ENCODE measurements around the gene RPTOR. TPM values are rescaled to one million over a fixed set of nuclear protein-coding genes. Genes with fewer than 3 reads are reported as not detected.
A peak's percentile ranks its signal among the peaks of the same experiment; 100 is the strongest.

The RPTOR gene
- total and polyA plus RNA-seq, 2 experiments from 2014 or later: 6.6 to 16.1 TPM

GRCh38 chr17:80969030-80969673 lies 424.5 kb downstream of the RPTOR start:
- Histone ChIP-seq H3K9me3 (ENCODE audit: low read depth) (no peaks in the 10 kb centered on the region), H3K27me3 (replicated peaks; ENCODE audit: insufficient read depth) (0 out of 2 replicates have a peak, but pooled peaks cover 5% of the 10 kb centered on the region), H3K9ac (no peak overlapping the region), H3K36me3 (ENCODE audit: low read depth) (no peaks in the 10 kb centered on the region), H3K27ac (no peak overlapping the region), H3K4me3 (no peak overlapping the region), H3K4me1 (ENCODE audit: insufficient read depth) (no peaks in the 10 kb centered on the region), H2AFZ (no peak overlapping the region), H3K4me2 (ENCODE audit: unreplicated experiment) (no peak overlapping the region), H3K79me2 (ENCODE audit: insufficient read depth) (no peaks in the 10 kb centered on the region), H3K9me2 (ENCODE audit: insufficient read depth) (no peaks in the 10 kb centered on the region), H3F3A (ENCODE audit: insufficient read depth) (no peaks in the 10 kb centered on the region), H4K20me1 (ENCODE audit: insufficient read depth) (no peaks in the 10 kb centered on the region)
- in situ Hi-C loops (cut with MboI): no loop called here
- 28 to 52% methylated on average over 10 to 17 of the region's 20 CpGs for WGBS, 2 experiments (ENCODE audit: low coverage in 1 of 2, low lambda C conversion rate in 2 of 2, missing lambda C conversion rate in 2 of 2)
- DNase-seq: no peak
- no peak for TF ChIP-seq EZH2 (IDR thresholded peaks at IDR 0.05; ENCODE audit: insufficient read depth, poor library complexity, severe bottlenecking)
- no peak for TF ChIP-seq EZH2phosphoT487 (IDR thresholded peaks at IDR 0.05; ENCODE audit: insufficient read depth, low read depth)

- in situ Hi-C loops (cut with MboI): loop anchor here (5.0 kb wide), 1 partner anchor 537 kb away; no protein-coding TSS in a partner anchor
- Histone ChIP-seq H4K20me1 (ENCODE audit: insufficient read depth) (no peaks in the 10 kb centered on the region), H3F3A (ENCODE audit: insufficient read depth) (no peaks in the 10 kb centered on the region), H3K4me1 (ENCODE audit: insufficient read depth) (no peaks in the 10 kb centered on the region), H3K79me2 (ENCODE audit: insufficient read depth) (no peaks in the 10 kb centered on the region), H3K4me2 (ENCODE audit: unreplicated experiment) (no peak overlapping the region), H3K27ac (no peak overlapping the region), H3K4me3 (no peak overlapping the region), H3K9ac (no peak overlapping the region), H2AFZ (no peak overlapping the region), H3K9me3 (ENCODE audit: low read depth) (no peaks in the 10 kb centered on the region), H3K27me3 (replicated peaks; ENCODE audit: insufficient read depth) (0 out of 2 replicates have a peak, but pooled peaks cover 5% of the 10 kb centered on the region), H3K9me2 (ENCODE audit: insufficient read depth) (no peaks in the 10 kb centered on the region), H3K36me3 (ENCODE audit: low read depth) (no peaks in the 10 kb centered on the region)
- no peak for TF ChIP-seq EZH2phosphoT487 (IDR thresholded peaks at IDR 0.05; ENCODE audit: insufficient read depth, low read depth)
- TF ChIP-seq EZH2 (IDR thresholded peaks at IDR 0.05; ENCODE audit: insufficient read depth, poor library complexity, severe bottlenecking): no peak
- WGBS, 2 experiments (ENCODE audit: low coverage in 1 of 2, low lambda C conversion rate in 2 of 2, missing lambda C conversion rate in 2 of 2): 74 to 79% methylated on average over 10 of the region's 10 CpGs
- DNase-seq: no peak
Observed at GRCh38 chr17:80969674-80970043, 425.0 kb downstream of the RPTOR start.

- H3K36me3 ChIP-seq (ENCODE audit: low read depth): no peaks in the 10 kb centered on the region
- H3F3A ChIP-seq (ENCODE audit: insufficient read depth): no peaks in the 10 kb centered on the region
- in situ Hi-C loops (cut with MboI): loop anchor here (5.0 kb wide), 1 partner anchor 538 kb away; no protein-coding TSS in a partner anchor
- H3K27me3 ChIP-seq (replicated peaks; ENCODE audit: insufficient read depth): 0 out of 2 replicates have a peak, but pooled peaks cover 5% of the 10 kb centered on the region
- no peak overlapping the region for H3K9ac ChIP-seq
- DNase-seq: peak; percentile 46
- no peak overlapping the region for H3K27ac ChIP-seq
- no peak for TF ChIP-seq EZH2phosphoT487 (IDR thresholded peaks at IDR 0.05; ENCODE audit: insufficient read depth, low read depth)
- TF ChIP-seq EZH2 (IDR thresholded peaks at IDR 0.05; ENCODE audit: insufficient read depth, poor library complexity, severe bottlenecking): no peak
- no peaks in the 10 kb centered on the region for H3K79me2 ChIP-seq (ENCODE audit: insufficient read depth)
- H4K20me1 ChIP-seq (ENCODE audit: insufficient read depth): no peaks in the 10 kb centered on the region
- H3K9me2 ChIP-seq (ENCODE audit: insufficient read depth): no peaks in the 10 kb centered on the region
- WGBS, 2 experiments (ENCODE audit: low coverage in 1 of 2, low lambda C conversion rate in 2 of 2, missing lambda C conversion rate in 2 of 2): 55 to 65% methylated on average over 13 to 19 of the region's 20 CpGs
- no peaks in the 10 kb centered on the region for H3K9me3 ChIP-seq (ENCODE audit: low read depth)
- H3K4me1 ChIP-seq (ENCODE audit: insufficient read depth): no peaks in the 10 kb centered on the region
- H3K4me2 ChIP-seq (ENCODE audit: unreplicated experiment): no peak overlapping the region
- no peak overlapping the region for H2AFZ ChIP-seq
- H3K4me3 ChIP-seq: no peak overlapping the region
Observed at GRCh38 chr17:80970044-80970761, 425.6 kb downstream of the RPTOR start.

GRCh38 chr17:80970762-80971703 lies 426.4 kb downstream of the RPTOR start:
- in situ Hi-C loops (cut with MboI): loop anchor here (5.0 kb wide), 1 partner anchor 539 kb away; no protein-coding TSS in a partner anchor
- Histone ChIP-seq H3K27me3 (replicated peaks; ENCODE audit: insufficient read depth) (0 out of 2 replicates have a peak, but pooled peaks cover 5% of the 10 kb centered on the region), H2AFZ (no peak overlapping the region), H4K20me1 (ENCODE audit: insufficient read depth) (no peaks in the 10 kb centered on the region), H3K27ac (no peak overlapping the region), H3K36me3 (ENCODE audit: low read depth) (no peaks in the 10 kb centered on the region), H3K4me3 (no peak overlapping the region), H3K9me2 (ENCODE audit: insufficient read depth) (no peaks in the 10 kb centered on the region), H3K79me2 (ENCODE audit: insufficient read depth) (no peaks in the 10 kb centered on the region), H3K9me3 (ENCODE audit: low read depth) (no peaks in the 10 kb centered on the region), H3K9ac (no peak overlapping the region), H3F3A (ENCODE audit: insufficient read depth) (no peaks in the 10 kb centered on the region), H3K4me2 (ENCODE audit: unreplicated experiment) (no peak overlapping the region), H3K4me1 (ENCODE audit: insufficient read depth) (no peaks in the 10 kb centered on the region)
- no peak for TF ChIP-seq EZH2phosphoT487 (IDR thresholded peaks at IDR 0.05; ENCODE audit: insufficient read depth, low read depth)
- no peak for TF ChIP-seq EZH2 (IDR thresholded peaks at IDR 0.05; ENCODE audit: insufficient read depth, poor library complexity, severe bottlenecking)
- WGBS, 2 experiments (ENCODE audit: low coverage in 1 of 2, low lambda C conversion rate in 2 of 2, missing lambda C conversion rate in 2 of 2): 22 to 24% methylated on average over 19 to 26 of the region's 26 CpGs
- peak; percentile 29 for DNase-seq
